Calu3 (cell line): ENCODE results near the gene PRKN. TPM values are rescaled to one million over a fixed set of nuclear protein-coding genes. Genes with fewer than 3 reads are reported as not detected.
"Not testable (repeated sequence)": the region's sequence is repeated elsewhere in the genome, so short reads cannot be mapped to it uniquely, and the experiment has no call there.

Experiments used
- BruUV-seq: library from RNA; stranded (reverse); fragments of 400-500 nt; replicated peaks from 2 replicates; lab custom pipeline; 2021; lab: Mats Ljungman, UMichigan
- CTCF ChIA-PET: fragments of 300-600 bp; sonication (Branson Sonifier 250); formaldehyde crosslinking; loops from one replicate; lab custom pipeline; 2022; ENCODE audit warnings: antibody characterized with exemption; lab: Charles Lee
- DNase-seq: peaks from one replicate; pipeline ENCODE4 v3.0.0; 2022
- H3K27ac Mint-ChIP-seq: one replicate; pipeline ENCODE4 v1.8.0; 2022; ENCODE audit warnings: mixed read lengths; ENCODE audit not compliant: unreplicated experiment
- H3K27me3 Mint-ChIP-seq: one replicate; pipeline ENCODE4 v1.8.0; 2022; ENCODE audit warnings: mixed read lengths; ENCODE audit not compliant: unreplicated experiment
- H3K36me3 Mint-ChIP-seq: one replicate; pipeline ENCODE4 v1.8.0; 2022; ENCODE audit warnings: mild to moderate bottlenecking, moderate library complexity, mixed read lengths; ENCODE audit not compliant: insufficient read depth, unreplicated experiment
- H3K4me1 Mint-ChIP-seq: one replicate; pipeline ENCODE4 v1.8.0; 2022; ENCODE audit warnings: mild to moderate bottlenecking, low read depth, mixed read lengths; ENCODE audit not compliant: unreplicated experiment
- H3K4me3 Mint-ChIP-seq: one replicate; pipeline ENCODE4 v1.8.0; 2022; ENCODE audit warnings: mild to moderate bottlenecking, low read depth, moderate library complexity, mixed read lengths; ENCODE audit not compliant: unreplicated experiment
- H3K9me3 Mint-ChIP-seq: one replicate; pipeline ENCODE4 v1.8.0; 2022; ENCODE audit warnings: low read depth, mixed read lengths; ENCODE audit not compliant: unreplicated experiment
- intact Hi-C: fragments of 100-400 bp; cut with micrococcal nuclease; formaldehyde crosslinking; loops from one replicate; pipeline ENCODE4 v1.10.0; 2022; ENCODE audit not compliant: unreplicated experiment
- total RNA-seq: library from RNA; stranded (reverse); gene quantifications from 2 replicates; pipeline ENCODE4 v1.2.3, GENCODE V29; 2022
- TF ChIP-seq, protein P1 (sequence below): fragments of 200-600 bp; IDR thresholded peaks from one replicate; pipeline ENCODE4 v1.8.0; 2022; ENCODE audit warnings: antibody characterized with exemption; ENCODE audit not compliant: unreplicated experiment

Gene PRKN
- total RNA-seq, 1 experiment from 2014 or later: 3.8 TPM

GRCh38 chr6:162408826-162409535 is 318.6 kb downstream of the PRKN start:
- TF ChIP-seq, protein P1, sequence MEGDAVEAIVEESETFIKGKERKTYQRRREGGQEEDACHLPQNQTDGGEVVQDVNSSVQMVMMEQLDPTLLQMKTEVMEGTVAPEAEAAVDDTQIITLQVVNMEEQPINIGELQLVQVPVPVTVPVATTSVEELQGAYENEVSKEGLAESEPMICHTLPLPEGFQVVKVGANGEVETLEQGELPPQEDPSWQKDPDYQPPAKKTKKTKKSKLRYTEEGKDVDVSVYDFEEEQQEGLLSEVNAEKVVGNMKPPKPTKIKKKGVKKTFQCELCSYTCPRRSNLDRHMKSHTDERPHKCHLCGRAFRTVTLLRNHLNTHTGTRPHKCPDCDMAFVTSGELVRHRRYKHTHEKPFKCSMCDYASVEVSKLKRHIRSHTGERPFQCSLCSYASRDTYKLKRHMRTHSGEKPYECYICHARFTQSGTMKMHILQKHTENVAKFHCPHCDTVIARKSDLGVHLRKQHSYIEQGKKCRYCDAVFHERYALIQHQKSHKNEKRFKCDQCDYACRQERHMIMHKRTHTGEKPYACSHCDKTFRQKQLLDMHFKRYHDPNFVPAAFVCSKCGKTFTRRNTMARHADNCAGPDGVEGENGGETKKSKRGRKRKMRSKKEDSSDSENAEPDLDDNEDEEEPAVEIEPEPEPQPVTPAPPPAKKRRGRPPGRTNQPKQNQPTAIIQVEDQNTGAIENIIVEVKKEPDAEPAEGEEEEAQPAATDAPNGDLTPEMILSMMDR: no peak
- no TSS peak for BruUV-seq
- H3K27ac Mint-ChIP-seq: no peak overlapping the region

GRCh38 chr6:162404951-162405350 is 322.6 kb downstream of the PRKN start:
- Mint-ChIP-seq H3K4me3 (no peak overlapping the region), H3K36me3 (no peaks in the 10 kb centered on the region), H3K27ac (no peak overlapping the region), H3K4me1 (no peaks in the 10 kb centered on the region), H3K9me3 (no peaks in the 10 kb centered on the region), H3K27me3 (no peaks in the 10 kb centered on the region)
- CTCF ChIA-PET: no interaction called here
- TF ChIP-seq, protein P1: no peak
- no peak for DNase-seq
- BruUV-seq: no TSS peak
- intact Hi-C loops: no loop called here

More at GRCh38 chr6:162408826-162409535, 318.6 kb downstream of the PRKN start:
- Mint-ChIP-seq H3K36me3 (no peaks in the 10 kb centered on the region), H3K9me3 (no peaks in the 10 kb centered on the region), H3K4me1 (no peaks in the 10 kb centered on the region), H3K27me3 (no peaks in the 10 kb centered on the region), H3K4me3 (no peak overlapping the region)
- CTCF ChIA-PET: no interaction called here
- no peak for DNase-seq
- intact Hi-C loops: no loop called here

DNA sequence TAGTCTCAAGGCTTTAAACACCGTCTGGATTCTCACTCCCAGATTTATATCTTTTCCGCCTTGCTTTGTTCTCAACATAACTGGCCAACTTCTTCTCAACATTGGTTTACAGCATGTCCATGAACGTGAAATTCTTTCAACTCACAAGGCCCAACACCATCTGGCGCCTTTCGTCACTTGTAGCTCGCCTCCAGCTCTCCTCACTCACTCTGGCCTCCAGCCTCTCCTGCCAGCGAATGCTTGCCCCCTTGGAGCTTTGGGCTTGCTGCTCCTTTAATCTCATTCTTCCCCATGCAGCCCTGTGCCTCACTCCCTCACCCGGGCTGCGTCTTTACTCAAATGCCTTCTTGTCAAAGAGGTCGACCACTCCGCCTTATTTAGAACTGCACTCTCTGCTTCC is 324.5 kb downstream of the PRKN start:
- no peaks in the 10 kb centered on the region for H3K27me3 Mint-ChIP-seq

GRCh38 chr6:162395181-162395580 is 332.4 kb downstream of the PRKN start:
- CTCF ChIA-PET: no interaction called here
- Mint-ChIP-seq H3K4me3 (no peak overlapping the region), H3K9me3 (no peaks in the 10 kb centered on the region), H3K4me1 (no peaks in the 10 kb centered on the region), H3K27me3 (no peaks in the 10 kb centered on the region), H3K27ac (no peak overlapping the region), H3K36me3 (no peaks in the 10 kb centered on the region)
- intact Hi-C loops: no loop called here
- no TSS peak for BruUV-seq
- no peak for DNase-seq
- TF ChIP-seq, protein P1: no peak

More for the DNA sequence above, 324.5 kb downstream of the PRKN start:
- no TSS peak for BruUV-seq
- intact Hi-C loops: no loop called here
- no peak overlapping the region for H3K4me3 Mint-ChIP-seq
- no peak overlapping the region for H3K27ac Mint-ChIP-seq
- H3K36me3 Mint-ChIP-seq: no peaks in the 10 kb centered on the region
- H3K9me3 Mint-ChIP-seq: no peaks in the 10 kb centered on the region
- CTCF ChIA-PET: no interaction called here
- no peaks in the 10 kb centered on the region for H3K4me1 Mint-ChIP-seq
- TF ChIP-seq, protein P1: no peak
- no peak for DNase-seq

GRCh38 chr6:162390961-162391811 is 336.4 kb downstream of the PRKN start:
- H3K4me1 Mint-ChIP-seq, BruUV-seq, intact Hi-C loops, H3K27me3 Mint-ChIP-seq, H3K27ac Mint-ChIP-seq, H3K4me3 Mint-ChIP-seq, H3K9me3 Mint-ChIP-seq, CTCF ChIA-PET, H3K36me3 Mint-ChIP-seq, DNase-seq: not testable (repeated sequence)
